Skeletal muscle tissue (tissue), 4 donors: ENCODE data around the gene EFNA5. TPM values are rescaled to one million over a fixed set of nuclear protein-coding genes. Genes with fewer than 3 reads are reported as not detected.

Experiments
- H3K27ac ChIP-seq: one replicate; pipeline ENCODE4 v1.7.0; 2013; ENCODE audit warnings: mild to moderate bottlenecking, low read depth, low read length, inconsistent platforms
- H3K27me3 ChIP-seq, 3 donors: one replicate each; pipeline ENCODE4 v1.7.0; 2013; ENCODE audit warnings: low read length in 3 of 3; ENCODE audit not compliant: control insufficient read depth in 3 of 3, insufficient read depth in 3 of 3
- H3K36me3 ChIP-seq, 3 donors: one replicate each; pipeline ENCODE4 v1.7.0; 2013; ENCODE audit warnings: low read length in 3 of 3; ENCODE audit not compliant: control insufficient read depth in 3 of 3, insufficient read depth in 3 of 3
- H3K4me1 ChIP-seq, 3 donors: one replicate each; pipeline ENCODE4 v1.7.0; 2013; ENCODE audit warnings: low read length in 3 of 3, mild to moderate bottlenecking in 3 of 3; ENCODE audit not compliant: control insufficient read depth in 3 of 3, insufficient read depth in 3 of 3
- H3K4me3 ChIP-seq, 3 donors: one replicate each; pipeline ENCODE4 v1.7.0; 2013; ENCODE audit warnings: low read length in 3 of 3
- H3K9ac ChIP-seq, 3 donors: one replicate each; pipeline ENCODE4 v1.7.0; 2013; ENCODE audit warnings: low read length in 3 of 3, mild to moderate bottlenecking in 3 of 3, moderate library complexity in 2 of 3, low read depth in 1 of 3
- H3K9me3 ChIP-seq, 3 donors: one replicate each; pipeline ENCODE4 v1.7.0; 2013; ENCODE audit warnings: low read length in 3 of 3; ENCODE audit not compliant: control insufficient read depth in 3 of 3
- total RNA-seq: library from RNA; depleted of rRNA; stranded (reverse); fragments of >200 nt; gene quantifications from one replicate; pipeline ENCODE4 v1.2.3, GENCODE V29; 2014
- donor health status: Osteomylitis.

EFNA5 gene
- total RNA-seq, 1 donor from 2014 or later = 8.4 TPM

GRCh38 chr5:107577394-107577950 is 93.3 kb downstream of the EFNA5 start:
- Histone ChIP-seq H3K4me3 (no peak overlapping the region), H3K27ac (no peak overlapping the region), H3K4me1 (peaks cover 0 to 5% (median 3%) of the 10 kb centered on the region in 3 donors), H3K9ac (no peak overlapping the region), H3K36me3 (no peaks in the 10 kb centered on the region), H3K9me3 (no peaks in the 10 kb centered on the region), H3K27me3 (no peaks in the 10 kb centered on the region)

- Histone ChIP-seq H3K9me3 (no peaks in the 10 kb centered on the region), H3K27me3 (no peaks in the 10 kb centered on the region), H3K4me1 (peaks cover 3 to 5% (median 3%) of the 10 kb centered on the region in 3 donors)
These were observed 93.9 kb downstream of the EFNA5 start for GRCh38 chr5:107576736-107577393.

GRCh38 chr5:107576155-107576554 is 94.6 kb downstream of the EFNA5 start:
- no peak overlapping the region for H3K9ac ChIP-seq

More at GRCh38 chr5:107576736-107577393, 93.9 kb downstream of the EFNA5 start:
- Histone ChIP-seq H3K36me3 (no peaks in the 10 kb centered on the region), H3K4me3 (no peak overlapping the region), H3K9ac (no peak overlapping the region), H3K27ac (no peak overlapping the region)

DNA sequence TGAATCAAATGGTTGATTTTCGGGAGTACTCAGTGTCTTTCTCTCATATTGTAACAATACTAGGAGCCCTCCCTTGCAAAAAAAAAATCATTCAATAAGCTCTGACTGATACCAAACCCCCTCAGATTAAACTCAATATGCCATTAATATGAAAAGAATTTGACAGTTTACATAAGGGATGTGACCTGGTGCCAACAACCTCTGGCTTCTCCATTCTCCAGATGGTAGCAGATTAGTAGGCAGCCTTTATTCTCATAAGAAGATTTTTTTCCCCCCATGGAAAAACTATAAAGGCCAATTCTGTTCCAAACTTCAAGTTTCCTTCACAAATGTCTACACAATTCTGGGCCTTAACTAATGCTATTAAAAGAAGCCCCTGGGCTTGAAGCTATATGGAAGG is 96.5 kb downstream of the EFNA5 start:
- H3K27ac ChIP-seq = no peak overlapping the region
- H3K27me3 ChIP-seq = no peaks in the 10 kb centered on the region
- H3K9me3 ChIP-seq = no peaks in the 10 kb centered on the region
- H3K36me3 ChIP-seq = no peaks in the 10 kb centered on the region
- no peak overlapping the region for H3K9ac ChIP-seq
- no peak overlapping the region for H3K4me3 ChIP-seq
- peaks cover 6 to 12% (median 11%) of the 10 kb centered on the region in 3 donors for H3K4me1 ChIP-seq

More at GRCh38 chr5:107576155-107576554, 94.6 kb downstream of the EFNA5 start:
- no peaks in the 10 kb centered on the region for H3K27me3 ChIP-seq
- H3K36me3 ChIP-seq = no peaks in the 10 kb centered on the region
- H3K27ac ChIP-seq = no peak overlapping the region
- H3K9me3 ChIP-seq = no peaks in the 10 kb centered on the region
- no peak overlapping the region for H3K4me3 ChIP-seq
- H3K4me1 ChIP-seq = peaks cover 1 to 8% (median 5%) of the 10 kb centered on the region in 3 donors

GRCh38 chr5:107572715-107573368 is 97.9 kb downstream of the EFNA5 start:
- H3K27me3 ChIP-seq = no peaks in the 10 kb centered on the region
- H3K36me3 ChIP-seq = no peaks in the 10 kb centered on the region
- H3K4me1 ChIP-seq = peaks cover 6 to 12% (median 11%) of the 10 kb centered on the region in 3 donors
- H3K27ac ChIP-seq = no peak overlapping the region
- no peaks in the 10 kb centered on the region for H3K9me3 ChIP-seq
- H3K4me3 ChIP-seq = no peak overlapping the region
- no peak overlapping the region for H3K9ac ChIP-seq

GRCh38 chr5:107571621-107572536 is 98.9 kb downstream of the EFNA5 start:
- H3K9ac ChIP-seq = peak overlapping the region; percentile 50 to 73 (median 73)
- no peaks in the 10 kb centered on the region for H3K36me3 ChIP-seq
- peak overlapping the region; percentile 68 for H3K27ac ChIP-seq
- peaks cover 6 to 12% (median 11%) of the 10 kb centered on the region in 3 donors for H3K4me1 ChIP-seq
- no peaks in the 10 kb centered on the region for H3K27me3 ChIP-seq
- peak overlapping the region; percentile 80 to 81 (median 81) for H3K4me3 ChIP-seq
- no peaks in the 10 kb centered on the region for H3K9me3 ChIP-seq

DNA sequence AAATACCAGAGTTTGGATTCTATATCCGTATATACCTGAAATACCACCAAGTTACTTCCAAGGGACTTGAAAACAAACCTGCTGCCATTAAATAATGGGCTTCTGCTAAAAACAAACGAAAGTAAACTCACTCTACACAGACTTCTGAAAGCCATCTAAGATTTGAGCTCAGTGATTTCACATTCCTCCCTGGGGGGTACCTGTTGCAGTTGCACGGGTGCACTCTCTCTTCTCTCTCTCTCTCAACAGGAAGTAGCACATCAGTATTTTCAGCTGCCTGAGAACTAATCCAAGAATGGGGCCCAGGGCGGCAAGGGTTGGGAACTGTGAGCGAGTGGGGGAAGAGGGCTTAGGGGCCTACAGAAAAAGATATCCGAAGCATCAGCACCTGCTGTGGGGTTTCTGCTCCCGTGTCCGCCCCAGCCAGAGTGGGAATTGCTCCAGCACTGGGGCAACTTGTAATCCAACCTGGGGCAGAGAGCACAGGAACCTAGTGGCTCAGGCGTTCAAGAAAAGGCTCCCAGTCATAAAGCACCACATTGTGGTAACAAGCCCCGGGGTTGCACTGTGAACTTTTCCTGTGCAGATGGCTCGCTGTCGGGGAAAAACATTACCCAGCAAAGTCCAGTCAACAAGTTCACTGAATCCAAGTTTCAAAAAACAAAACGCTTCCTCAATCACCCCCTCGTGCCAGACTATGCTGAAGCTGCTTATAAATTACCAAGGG is 99.8 kb downstream of the EFNA5 start:
- Histone ChIP-seq H3K4me1 (peaks cover 6 to 12% (median 11%) of the 10 kb centered on the region in 3 donors), H3K27ac (peak overlapping the region; percentile 68), H3K9me3 (no peaks in the 10 kb centered on the region), H3K9ac (peak overlapping the region in 2 of 3 donors; percentile 50 to 73), H3K27me3 (no peaks in the 10 kb centered on the region), H3K36me3 (no peaks in the 10 kb centered on the region), H3K4me3 (peak overlapping the region in 2 of 3 donors; percentile 17 to 81)

DNA sequence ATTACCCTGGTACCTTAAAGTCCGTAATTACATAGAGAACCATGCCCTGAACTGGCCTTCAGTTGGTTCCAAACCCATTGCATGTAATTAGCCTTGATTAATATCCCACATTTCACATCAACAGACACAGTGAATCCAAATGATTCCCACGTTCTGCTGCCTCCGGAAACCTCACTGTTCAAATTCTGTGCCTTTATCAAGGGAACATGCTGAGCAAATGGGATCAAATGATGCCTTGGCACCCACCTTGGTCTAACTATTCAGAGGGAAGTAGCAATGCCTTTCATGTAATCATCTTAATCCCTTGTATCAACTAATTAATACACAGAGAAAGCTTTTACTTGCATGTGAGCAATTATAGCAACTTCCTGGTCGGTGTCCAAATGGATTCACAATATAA is 100.6 kb downstream of the EFNA5 start:
- Histone ChIP-seq H3K4me1 (peaks cover 6 to 12% (median 11%) of the 10 kb centered on the region in 3 donors), H3K9ac (no peak overlapping the region), H3K27me3 (no peaks in the 10 kb centered on the region), H3K27ac (no peak overlapping the region), H3K36me3 (no peaks in the 10 kb centered on the region), H3K9me3 (no peaks in the 10 kb centered on the region), H3K4me3 (no peak overlapping the region)
